Central memory CD4-positive, alpha-beta T cell (primary cell): ENCODE data around the gene SNORC.
"Not testable (repeated sequence)": the region's sequence is repeated elsewhere in the genome, so short reads cannot be mapped to it uniquely, and the experiment has no call there.

Source experiments
- DNase-seq: peaks from one replicate; pipeline ENCODE4 v3.0.0; 2022

SNORC gene

DNA sequence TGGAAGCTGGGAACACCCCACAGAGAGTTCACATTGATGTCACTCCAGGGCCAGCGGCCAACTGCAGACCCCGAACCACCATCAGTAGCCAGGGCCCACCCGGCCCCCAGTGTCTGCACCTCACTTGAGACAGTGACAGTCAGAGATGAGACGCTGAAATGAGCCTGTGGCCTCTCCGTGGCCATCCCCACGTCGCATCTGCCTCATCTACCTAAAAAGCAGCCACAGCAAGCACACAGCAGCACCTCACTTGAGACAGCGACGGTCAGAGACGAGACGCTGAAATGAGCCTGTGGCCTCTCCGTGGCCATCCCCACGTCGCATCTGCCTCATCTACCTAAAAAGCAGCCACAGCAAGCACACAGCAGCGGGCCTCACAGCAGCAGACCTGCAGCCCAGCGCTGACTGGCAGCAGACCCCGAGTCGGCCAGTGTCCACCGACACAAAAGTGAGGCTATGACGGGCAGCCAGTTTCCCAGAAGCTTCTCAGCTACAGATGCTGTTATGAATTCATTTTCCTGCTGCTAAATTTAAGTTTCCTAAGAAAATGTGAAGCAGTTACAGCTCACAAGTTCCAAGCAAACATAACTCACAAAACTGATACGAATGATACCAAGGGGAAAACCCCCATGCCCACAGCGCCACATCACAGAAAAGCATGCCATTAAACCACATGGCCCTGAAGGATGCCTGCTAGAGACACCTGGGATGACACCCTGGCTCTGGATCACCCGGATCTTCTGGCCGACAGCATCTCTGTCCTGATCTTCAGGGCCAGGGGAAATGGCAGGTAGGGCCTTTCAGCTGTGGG lies 27.7 kb downstream of the SNORC start:
- DNase-seq: no peak

GRCh38 chr2:232898592-232899543 lies 28.8 kb downstream of the SNORC start:
- DNase-seq: no peak

- DNase-seq: no peak
Measured at GRCh38 chr2:232900811-232901735, 31.0 kb downstream of the SNORC start.

- DNase-seq: no peak
Measured at GRCh38 chr2:232901736-232902578, 31.9 kb downstream of the SNORC start.

- DNase-seq: no peak
Measured at GRCh38 chr2:232903989-232904388, 33.9 kb downstream of the SNORC start.

GRCh38 chr2:232906867-232907717 lies 37.0 kb downstream of the SNORC start:
- not testable (repeated sequence) for DNase-seq

DNA sequence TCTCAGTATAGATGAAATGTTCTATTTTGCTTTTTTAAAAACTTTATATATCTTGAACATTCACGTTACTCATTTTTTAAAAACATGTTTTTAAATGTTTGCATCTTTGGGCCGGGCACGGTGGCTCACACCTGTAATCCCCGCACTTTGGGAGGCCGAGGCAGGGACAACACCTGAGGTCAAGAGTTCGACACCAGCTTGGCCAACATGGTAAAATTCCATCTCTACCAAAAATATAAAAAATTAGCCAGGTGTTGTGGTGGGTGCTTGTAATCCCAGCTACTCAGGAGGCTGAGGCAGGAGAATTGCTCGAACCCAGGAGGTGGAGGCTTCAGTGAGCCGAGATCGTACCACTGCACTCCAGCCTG lies 37.6 kb downstream of the SNORC start:
- not testable (repeated sequence) for DNase-seq

DNA sequence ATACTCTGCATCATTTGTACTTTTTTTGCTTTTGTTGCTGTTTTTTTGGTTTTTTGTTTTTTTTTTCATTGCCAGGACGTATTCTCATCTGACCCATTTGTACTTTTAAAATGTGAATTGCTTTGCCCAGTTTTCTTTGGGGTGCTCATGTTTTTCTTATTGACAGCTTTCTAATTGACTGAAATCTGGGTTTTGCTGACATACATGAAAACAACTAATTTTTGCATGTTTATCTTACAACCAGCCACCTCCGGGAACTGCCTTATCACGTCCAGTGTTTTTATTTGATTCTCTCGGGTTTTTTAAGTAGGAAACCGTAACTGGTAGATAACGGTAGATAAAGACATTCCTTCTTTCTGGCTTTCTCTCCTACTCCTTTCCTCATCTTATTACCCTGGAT lies 38.6 kb downstream of the SNORC start:
- DNase-seq: no peak

DNA sequence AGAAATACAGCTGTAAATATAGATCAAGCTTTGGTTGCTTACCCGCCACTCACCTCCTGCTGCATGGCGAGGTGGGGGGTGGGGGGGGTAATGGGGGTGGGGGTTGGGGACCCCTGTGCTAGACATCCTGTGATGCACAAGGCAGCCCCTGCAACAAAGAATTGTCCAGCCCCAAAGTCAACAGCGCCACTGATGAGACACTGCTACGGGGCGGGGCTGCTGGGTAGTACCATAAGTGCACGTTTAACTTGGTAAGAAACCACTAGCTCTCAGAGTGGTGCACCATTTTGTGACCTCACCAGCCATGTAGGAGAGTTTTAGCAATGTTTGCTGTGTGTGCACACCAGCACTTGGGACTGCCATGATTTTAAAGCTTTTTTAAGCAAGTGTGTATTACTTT lies 40.3 kb downstream of the SNORC start:
- no peak for DNase-seq

GRCh38 chr2:232911712-232912277 lies 41.7 kb downstream of the SNORC start:
- DNase-seq: no peak

- no peak for DNase-seq
Measured at GRCh38 chr2:232913903-232914302, 43.8 kb downstream of the SNORC start.

DNA sequence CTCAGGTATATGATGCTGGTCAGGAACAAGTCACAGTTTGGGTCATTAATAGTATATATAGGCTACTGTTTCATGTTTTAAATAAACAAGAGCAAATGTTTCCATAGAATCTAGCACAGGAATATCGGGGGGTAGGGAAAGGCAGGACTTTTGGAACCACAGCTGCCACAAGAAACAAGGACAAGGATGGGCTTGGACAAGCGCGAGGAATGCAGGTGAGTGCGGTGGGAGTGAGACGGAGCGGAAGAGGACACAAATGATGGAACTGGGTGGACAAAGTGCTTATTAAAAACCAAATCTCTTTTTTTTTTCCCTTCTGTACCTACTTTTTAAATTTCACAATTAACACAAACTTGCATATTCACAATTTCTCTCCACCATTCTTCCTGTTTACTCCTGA lies 49.1 kb downstream of the SNORC start:
- no peak for DNase-seq

DNA sequence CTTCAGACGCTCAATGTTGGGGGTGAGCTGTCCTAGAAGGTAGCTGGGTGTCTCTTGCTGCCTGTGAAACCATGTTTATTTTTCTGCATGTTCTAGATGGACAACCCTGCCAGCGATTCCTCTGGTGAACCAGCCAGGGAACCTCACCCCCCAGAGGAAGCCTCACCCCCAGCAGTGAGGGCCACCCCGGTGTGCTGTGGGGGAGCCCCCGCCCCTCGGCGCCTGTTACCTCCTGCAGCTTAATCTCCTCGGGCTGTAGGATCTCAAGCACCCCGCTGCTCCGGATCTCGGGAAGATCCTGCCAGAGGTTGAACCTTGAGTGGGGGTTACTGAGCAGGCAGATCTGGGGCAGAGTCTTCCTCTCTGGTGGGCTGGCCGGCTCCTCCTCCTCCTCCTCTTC lies 50.0 kb downstream of the SNORC start:
- DNase-seq: no peak

DNA sequence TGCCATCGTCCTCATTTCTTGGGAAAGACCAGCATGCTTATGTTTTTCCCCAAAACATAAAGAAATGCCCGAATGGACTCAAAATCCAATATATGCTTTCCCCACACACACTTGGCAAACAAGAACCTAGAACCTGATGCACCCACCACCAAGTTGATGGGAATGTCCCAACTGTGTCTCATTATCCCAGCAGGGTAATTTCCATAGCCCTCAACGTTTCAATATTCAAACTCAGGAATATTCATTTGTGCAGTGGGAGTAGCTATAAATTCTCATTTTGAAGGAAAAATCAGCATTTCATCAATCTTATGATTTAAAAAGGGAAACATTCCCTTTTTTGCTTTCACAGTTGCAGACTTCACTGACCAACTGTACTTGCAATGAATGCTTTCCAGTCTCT lies 50.7 kb downstream of the SNORC start:
- no peak for DNase-seq

- DNase-seq: no peak
Measured at GRCh38 chr2:232924433-232924832, 54.4 kb downstream of the SNORC start.

- no peak for DNase-seq
Measured at GRCh38 chr2:232925153-232925820, 55.2 kb downstream of the SNORC start.

GRCh38 chr2:232925821-232926156 lies 55.7 kb downstream of the SNORC start:
- DNase-seq: no peak

DNA sequence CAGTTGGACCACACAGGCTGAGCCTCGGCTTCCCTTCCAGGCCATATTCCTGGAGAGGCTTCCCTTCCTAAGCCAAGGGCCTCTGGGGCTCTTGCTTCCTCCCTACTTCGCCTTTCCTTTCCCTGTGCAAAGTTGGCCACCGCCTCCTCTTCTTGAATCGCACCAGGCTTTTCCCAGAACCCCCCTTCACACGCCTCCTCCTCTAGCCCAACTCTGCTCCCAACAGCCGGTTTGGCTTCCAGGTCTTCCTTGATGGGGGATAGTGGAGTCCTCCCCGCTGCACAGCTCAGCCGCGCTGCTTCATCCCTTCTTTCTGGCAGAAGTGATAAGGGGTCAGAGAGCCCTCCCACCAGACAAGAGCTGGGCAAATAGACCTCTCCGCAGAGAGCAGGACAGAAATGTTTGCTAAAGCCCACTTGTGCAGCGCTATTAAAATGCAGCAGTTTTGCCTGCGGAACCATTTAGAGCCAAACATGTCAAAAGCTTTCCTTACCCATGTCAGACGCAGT lies 56.4 kb downstream of the SNORC start:
- no peak for DNase-seq

DNA sequence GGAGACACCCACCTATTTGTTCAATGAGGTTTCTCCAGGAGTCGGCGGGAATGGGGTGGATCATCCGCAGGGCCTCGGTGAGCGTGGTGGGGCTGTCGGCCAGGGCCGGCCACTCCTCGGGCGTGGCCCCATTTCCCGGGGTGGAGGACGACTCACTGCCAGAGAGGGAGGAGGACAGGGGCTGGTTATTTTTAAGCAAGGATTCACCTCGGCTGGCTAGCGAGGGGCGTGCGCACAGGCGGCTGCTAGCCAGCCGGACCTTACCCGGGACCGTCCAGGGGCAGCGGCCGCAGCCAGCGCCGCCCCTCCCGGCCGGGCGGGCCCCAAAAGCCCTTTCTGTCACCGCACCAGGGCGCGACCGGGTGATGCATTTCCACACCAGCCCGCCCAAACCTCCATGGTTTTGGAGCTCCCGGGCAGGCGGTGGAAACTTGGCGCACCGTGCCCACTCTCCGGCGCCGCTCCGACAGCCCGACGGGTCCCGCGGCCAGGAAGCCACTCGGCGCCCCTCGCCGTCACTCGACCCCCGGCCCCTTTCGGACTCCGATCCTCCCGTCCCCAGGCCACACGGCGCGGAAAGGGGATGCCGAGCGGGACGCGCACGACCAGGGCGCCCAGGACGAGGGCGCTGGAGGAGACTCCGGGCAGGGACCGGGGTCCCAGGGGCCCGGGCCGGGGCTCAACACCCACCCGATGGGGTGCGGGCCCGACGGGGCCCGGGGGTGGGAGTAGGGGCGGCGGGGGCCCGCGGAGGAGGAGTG lies 57.1 kb downstream of the SNORC start:
- no peak for DNase-seq
